SK-N-SH (cell line): ENCODE measurements around the gene CEP131. TPM values are rescaled to one million over a fixed set of nuclear protein-coding genes. Genes with fewer than 3 reads are reported as not detected.

Experiments
- CTCF ChIA-PET: fragments of 300-600, 350-600 bp; formaldehyde crosslinking; extraction: SDS; loops from one replicate; lab custom pipeline; 2021; lab: Yijun Ruan, JAX
- POLR2A ChIA-PET: fragments of 350-600 bp; sonication (Branson Sonifier 250); formaldehyde crosslinking; extraction: SDS; loops from one replicate; lab custom pipeline; 2020; ENCODE audit warnings: antibody characterized with exemption, inconsistent platforms; lab: Yijun Ruan, JAX
- DNase-seq: peaks from one replicate; pipeline ENCODE4 v3.0.0; 2012
- H2AFZ ChIP-seq: fragments of 200-600 bp; sonication (generic); 2 replicates; pipeline ENCODE4 v1.8.1; 2016; ENCODE audit warnings: antibody characterized with exemption, mild to moderate bottlenecking, low read depth
- H3F3A ChIP-seq: fragments of 200-600 bp; sonication (generic); replicated peaks from 2 replicates; pipeline ENCODE3; 2016; ENCODE audit warnings: antibody characterized with exemption, mild to moderate bottlenecking; ENCODE audit not compliant: insufficient read depth
- H3K27ac ChIP-seq, 2 experiments: fragments of 200-500 bp in 1 of 2; fragments of 200-600 bp in 1 of 2; sonication (Bioruptor generic) in 1 of 2; sonication (generic), shearing (Covaris generic) in 1 of 2; 2 replicates each; pipeline versions ENCODE4 v1.5.1 to v1.6.1; 2014 to 2016; ENCODE audit warnings: low read depth in 2 of 2, inconsistent platforms in 1 of 2, low read length in 1 of 2, mild to moderate bottlenecking in 1 of 2, mixed read lengths in 1 of 2
- H3K27me3 ChIP-seq: fragments of 200-600 bp; sonication (generic), shearing (Covaris generic); 2 replicates; pipeline ENCODE4 v1.6.1; 2016; ENCODE audit warnings: mixed run types; ENCODE audit not compliant: insufficient read depth
- H3K36me3 ChIP-seq, 2 experiments: fragments of 200-500 bp in 1 of 2; fragments of 200-600 bp in 1 of 2; sonication (Bioruptor generic) in 1 of 2; sonication (generic) in 1 of 2; replicated peaks in 1 of 2; 2 replicates each; pipeline versions ENCODE3 to v1.5.1; 2014 to 2016; ENCODE audit warnings: low read length in 1 of 2, mild to moderate bottlenecking in 1 of 2; ENCODE audit not compliant: insufficient read depth in 2 of 2, control insufficient read depth in 1 of 2
- H3K4me1 ChIP-seq, 2 experiments: fragments of 200-500 bp in 1 of 2; fragments of 200-600 bp in 1 of 2; sonication (Bioruptor generic) in 1 of 2; sonication (generic), shearing (Covaris generic) in 1 of 2; 2 replicates each; pipeline versions ENCODE4 v1.5.1 to v1.6.1; 2014 to 2016; ENCODE audit warnings: low read depth in 1 of 2, low read length in 1 of 2, mixed run types in 1 of 2; ENCODE audit not compliant: insufficient read depth in 2 of 2, control insufficient read depth in 1 of 2
- H3K4me2 ChIP-seq: fragments of 200-600 bp; sonication (generic), shearing (Covaris generic); 2 replicates; pipeline ENCODE4 v1.6.1; 2017; ENCODE audit warnings: mixed run types
- H3K4me3 ChIP-seq, 2 experiments: fragments of 200-500 bp in 1 of 2; fragments of 200-600 bp in 1 of 2; sonication (Bioruptor generic) in 1 of 2; sonication (generic), shearing (Covaris generic) in 1 of 2; 2 replicates each; pipeline versions ENCODE4 v1.5.1 to v1.8.1; 2014 to 2016; ENCODE audit warnings: low read depth in 2 of 2, inconsistent platforms in 1 of 2, low read length in 1 of 2, mild to moderate bottlenecking in 1 of 2, mixed read lengths in 1 of 2, moderate library complexity in 1 of 2
- H3K79me2 ChIP-seq: fragments of 200-600 bp; sonication (generic); 2 replicates; pipeline ENCODE4 v1.8.1; 2017; ENCODE audit warnings: mild to moderate bottlenecking; ENCODE audit not compliant: insufficient read depth
- H3K9ac ChIP-seq: fragments of 200-600 bp; sonication (generic); 2 replicates; pipeline ENCODE4 v1.6.1; 2017; ENCODE audit warnings: mixed run types
- H3K9me2 ChIP-seq: fragments of 200-600 bp; sonication (generic); 2 replicates; pipeline ENCODE4 v1.6.1; 2017; ENCODE audit warnings: mixed run types
- H3K9me3 ChIP-seq: fragments of 200-600 bp; sonication (generic); 2 replicates; pipeline ENCODE4 v1.6.1; 2017; ENCODE audit warnings: mixed run types, mild to moderate bottlenecking, moderate library complexity
- H4K20me1 ChIP-seq: fragments of 200-600 bp; sonication (generic); 2 replicates; pipeline ENCODE4 v1.6.1; 2017; ENCODE audit warnings: mild to moderate bottlenecking, mixed run types; ENCODE audit not compliant: insufficient read depth
- CHD2 ChIP-seq: fragments of 150-350 bp; IDR thresholded peaks from 2 replicates; pipeline ENCODE4 v1.6.1; 2018; ENCODE audit warnings: low read length; ENCODE audit not compliant: partially characterized antibody
- CTCF ChIP-seq: fragments of 200-600 bp; sonication (generic); IDR thresholded peaks from 2 replicates; pipeline ENCODE4 v1.6.1; 2017; ENCODE audit warnings: antibody characterized with exemption, mild to moderate bottlenecking, moderate library complexity
- EP300 ChIP-seq, 2 experiments: IDR thresholded peaks; 2 replicates each; pipeline versions ENCODE4 v1.4.0 to v1.6.1; 2012; ENCODE audit warnings: borderline replicate concordance in 1 of 2, low read depth in 1 of 2, low read length in 1 of 2
- EZH2phosphoT487 ChIP-seq: fragments of 200-600 bp; sonication (generic); IDR thresholded peaks from 2 replicates; pipeline ENCODE4 v1.6.1; 2017; ENCODE audit warnings: low read depth, mixed run types, mild to moderate bottlenecking, antibody characterized with exemption, moderate library complexity, borderline replicate concordance
- FOXJ3 ChIP-seq: sonication (generic); formaldehyde crosslinking; IDR thresholded peaks from 2 replicates; pipeline ENCODE4 v1.5.1; 2020; ENCODE audit warnings: mild to moderate bottlenecking, missing genetic modification reagents
- GATA2 ChIP-seq: sonication (generic); formaldehyde crosslinking; IDR thresholded peaks from 2 replicates; pipeline ENCODE4 v1.5.0; 2020; ENCODE audit warnings: mild to moderate bottlenecking, missing genetic modification reagents
- NFIC ChIP-seq: IDR thresholded peaks from 2 replicates; pipeline ENCODE4 v1.4.0; 2012; ENCODE audit warnings: borderline replicate concordance
- RAD21 ChIP-seq: IDR thresholded peaks from 2 replicates; pipeline ENCODE4 v1.6.1; 2012; ENCODE audit warnings: mild to moderate bottlenecking, low read length
- RCOR1 ChIP-seq: fragments of 150-350 bp; IDR thresholded peaks from 2 replicates; pipeline ENCODE4 v1.6.1; 2017; ENCODE audit warnings: antibody characterized with exemption, low read length
- RXRA ChIP-seq: IDR thresholded peaks from 2 replicates; pipeline ENCODE4 v1.4.0; 2012; ENCODE audit warnings: low read depth, mild to moderate bottlenecking, borderline replicate concordance
- SMC3 ChIP-seq: IDR thresholded peaks from 2 replicates; pipeline ENCODE4 v1.6.1; 2012; ENCODE audit warnings: low read depth, low read length, improper control_type of control experiment
- WGBS: methylation state at CpG from one replicate; pipeline ENCODE4 v1.1.6; 2017; ENCODE audit warnings: low lambda C conversion rate; 5-methylcytosine and 5-hydroxymethylcytosine counted together
- polyA plus RNA-seq, 3 experiments: library from polyadenylated mRNA; depleted of rRNA; stranded (reverse); fragments of >200 nt; gene quantifications; 2 replicates each; pipeline ENCODE4 v1.2.3, GENCODE V29; 2012
- TF ChIP-seq, protein P1 (sequence below): fragments of 150-350 bp; IDR thresholded peaks from 2 replicates; pipeline ENCODE4 v1.6.1; 2017; ENCODE audit warnings: antibody characterized with exemption, low read length, low read depth, borderline replicate concordance
- TF ChIP-seq, protein P2 (sequence below): IDR thresholded peaks from 2 replicates; pipeline ENCODE4 v1.4.0; 2012; ENCODE audit warnings: low read depth
- TF ChIP-seq, protein P3 (sequence below): IDR thresholded peaks from 2 replicates; pipeline ENCODE4 v1.4.0; 2012; ENCODE audit warnings: low read depth, borderline replicate concordance

CEP131 gene
- polyA plus RNA-seq, 1 of the 3 experiments (the other 2 are of a cell fraction): 34.8 TPM

GRCh38 chr17:81231766-81232581 lies 9.2 kb upstream of the CEP131 start (continued):
- TF ChIP-seq, protein P1, sequence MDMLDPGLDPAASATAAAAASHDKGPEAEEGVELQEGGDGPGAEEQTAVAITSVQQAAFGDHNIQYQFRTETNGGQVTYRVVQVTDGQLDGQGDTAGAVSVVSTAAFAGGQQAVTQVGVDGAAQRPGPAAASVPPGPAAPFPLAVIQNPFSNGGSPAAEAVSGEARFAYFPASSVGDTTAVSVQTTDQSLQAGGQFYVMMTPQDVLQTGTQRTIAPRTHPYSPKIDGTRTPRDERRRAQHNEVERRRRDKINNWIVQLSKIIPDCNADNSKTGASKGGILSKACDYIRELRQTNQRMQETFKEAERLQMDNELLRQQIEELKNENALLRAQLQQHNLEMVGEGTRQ: no peak
- TF ChIP-seq RAD21: no peak
- TF ChIP-seq, all 33 proteins: peak for 0

GRCh38 chr17:81231121-81231645 lies 8.4 kb upstream of the CEP131 start:
- no peak overlapping the region for H3K9ac ChIP-seq
- no peaks in the 10 kb centered on the region for H4K20me1 ChIP-seq
- H3K4me2 ChIP-seq: no peak overlapping the region
- no peak overlapping the region for H3K4me3 ChIP-seq
- H3F3A ChIP-seq: peaks cover 4% of the 10 kb centered on the region
- H2AFZ ChIP-seq: no peak overlapping the region
- TF ChIP-seq RCOR1 (no peak), RXRA (no peak), RAD21 (no peak)
- POLR2A ChIA-PET: no interaction called here
- H3K9me3 ChIP-seq: no peaks in the 10 kb centered on the region
- H3K79me2 ChIP-seq: peaks cover 4% of the 10 kb centered on the region; the same call in 1 of the 2 replicates
- CTCF ChIA-PET: interaction anchor here (0.7 to 4.4 kb wide), 5 partner anchors 11 to 88 kb away, joined by 3 to 23 read pairs (median 3); no protein-coding TSS in a partner anchor
- DNase-seq: no peak
- H3K27me3 ChIP-seq: no peaks in the 10 kb centered on the region
- 92% methylated on average over 30 of the region's 31 CpGs for WGBS
- H3K36me3 ChIP-seq: peaks cover 0 to 46% of the 10 kb centered on the region in 2 experiments
- H3K9me2 ChIP-seq: no peaks in the 10 kb centered on the region
- H3K27ac ChIP-seq: no peak overlapping the region
- no peaks in the 10 kb centered on the region for H3K4me1 ChIP-seq

- 92% methylated on average over 22 of the region's 26 CpGs for WGBS
- no peak overlapping the region for H3K4me2 ChIP-seq
- H3K79me2 ChIP-seq: no peaks in the 10 kb centered on the region
- H3K4me1 ChIP-seq: no peaks in the 10 kb centered on the region
- no peak overlapping the region for H3K9ac ChIP-seq
- H3K4me3 ChIP-seq: no peak overlapping the region
- no peak overlapping the region for H2AFZ ChIP-seq
- no peaks in the 10 kb centered on the region for H3K27me3 ChIP-seq
- H4K20me1 ChIP-seq: no peaks in the 10 kb centered on the region
- ChIA-PET POLR2A (interaction anchor here (0.5 to 2.7 kb wide), 2 partner anchors 8 to 77 kb away, joined by 3 to 9 read pairs; partner anchors contain the start of genes NDUFAF8 and TEPSIN), CTCF (interaction anchor here (0.8 to 4.4 kb wide), 6 partner anchors 9 to 128 kb away, joined by 3 to 23 read pairs (median 4); partner anchors contain the start of genes NDUFAF8 and TEPSIN)
- H3K27ac ChIP-seq: no peak overlapping the region
- no peaks in the 10 kb centered on the region for H3K9me3 ChIP-seq
- peak; percentile 80 for DNase-seq
- H3K9me2 ChIP-seq: no peaks in the 10 kb centered on the region
- H3F3A ChIP-seq: peaks cover 13% of the 10 kb centered on the region
- peaks cover 0 to 46% of the 10 kb centered on the region in 2 experiments for H3K36me3 ChIP-seq
- TF ChIP-seq, protein P2, sequence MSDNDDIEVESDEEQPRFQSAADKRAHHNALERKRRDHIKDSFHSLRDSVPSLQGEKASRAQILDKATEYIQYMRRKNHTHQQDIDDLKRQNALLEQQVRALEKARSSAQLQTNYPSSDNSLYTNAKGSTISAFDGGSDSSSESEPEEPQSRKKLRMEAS: no peak
- TF ChIP-seq CHD2 (no peak), CTCF (peak; percentile 52), NFIC (no peak), SMC3 (peak; percentile 12; the same call in 1 of the 2 replicates), GATA2 (no peak), RCOR1 (no peak), EP300 (IDR thresholded peaks at IDR 0.05; ENCODE audit: borderline replicate concordance in 1 of 2, low read depth in 1 of 2, low read length in 1 of 2) (no peak), FOXJ3 (CRISPR knock-in tag) (no peak), EZH2phosphoT487 (no peak)
- TF ChIP-seq, protein P1: no peak
- TF ChIP-seq, protein P3, sequence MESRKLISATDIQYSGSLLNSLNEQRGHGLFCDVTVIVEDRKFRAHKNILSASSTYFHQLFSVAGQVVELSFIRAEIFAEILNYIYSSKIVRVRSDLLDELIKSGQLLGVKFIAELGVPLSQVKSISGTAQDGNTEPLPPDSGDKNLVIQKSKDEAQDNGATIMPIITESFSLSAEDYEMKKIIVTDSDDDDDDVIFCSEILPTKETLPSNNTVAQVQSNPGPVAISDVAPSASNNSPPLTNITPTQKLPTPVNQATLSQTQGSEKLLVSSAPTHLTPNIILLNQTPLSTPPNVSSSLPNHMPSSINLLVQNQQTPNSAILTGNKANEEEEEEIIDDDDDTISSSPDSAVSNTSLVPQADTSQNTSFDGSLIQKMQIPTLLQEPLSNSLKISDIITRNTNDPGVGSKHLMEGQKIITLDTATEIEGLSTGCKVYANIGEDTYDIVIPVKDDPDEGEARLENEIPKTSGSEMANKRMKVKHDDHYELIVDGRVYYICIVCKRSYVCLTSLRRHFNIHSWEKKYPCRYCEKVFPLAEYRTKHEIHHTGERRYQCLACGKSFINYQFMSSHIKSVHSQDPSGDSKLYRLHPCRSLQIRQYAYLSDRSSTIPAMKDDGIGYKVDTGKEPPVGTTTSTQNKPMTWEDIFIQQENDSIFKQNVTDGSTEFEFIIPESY: no peak
Measured at GRCh38 chr17:81230043-81230820, 7.5 kb upstream of the CEP131 start.
